ENCODE results near the gene CARD6.

GRCh38 chr5:40846371-40846770 is 5.2 kb downstream of the CARD6 start:
- no peak for TF ChIP-seq CTCF (IDR thresholded peaks at IDR 0.05)
- no peak for TF ChIP-seq EZH2 (IDR thresholded peaks at IDR 0.05)
